BJ (cell line): ENCODE data around the gene IWS1. TPM values are rescaled to one million over a fixed set of nuclear protein-coding genes. Genes with fewer than 3 reads are reported as not detected.

Experiments
- CTCF ChIA-PET: fragments of 350-600 bp; formaldehyde crosslinking; extraction: SDS; loops from one replicate; lab custom pipeline; 2021; ENCODE audit warnings: antibody characterized with exemption, inconsistent platforms; lab: Yijun Ruan, JAX
- POLR2A ChIA-PET: fragments of 300-600 bp; sonication (Branson Sonifier 250); formaldehyde crosslinking; extraction: SDS; loops from one replicate; lab custom pipeline; 2021; ENCODE audit warnings: antibody characterized with exemption; lab: Charles Lee
- DNase-seq: peaks from one replicate; pipeline ENCODE4 v3.0.0-alpha.2; 2011; ENCODE audit warnings: low read depth
- H3K27me3 ChIP-seq: 2 replicates; pipeline ENCODE4 v1.6.0; 2011; ENCODE audit warnings: low read length; ENCODE audit not compliant: control insufficient read depth, insufficient read depth
- H3K36me3 ChIP-seq: 2 replicates; pipeline ENCODE4 v1.5.1; 2011; ENCODE audit warnings: low read length; ENCODE audit not compliant: control insufficient read depth, insufficient read depth
- H3K4me3 ChIP-seq: 2 replicates; pipeline ENCODE4 v1.5.1; 2011; ENCODE audit warnings: low read depth, mild to moderate bottlenecking, control low read depth, low read length
- CTCF ChIP-seq: IDR thresholded peaks from 2 replicates; pipeline ENCODE4 v1.5.1; 2011; ENCODE audit warnings: low read depth, mild to moderate bottlenecking, control low read depth, inconsistent platforms, low read length, moderate library complexity; ENCODE audit not compliant: insufficient read depth
- polyA plus RNA-seq: library from polyadenylated mRNA; depleted of rRNA; stranded (reverse); fragments of >200 nt; gene quantifications from 2 replicates; pipeline ENCODE4 v1.2.3, GENCODE V29; 2011; rRNA removed
- small RNA-seq: library from RNA; depleted of rRNA; stranded (forward); fragments of <200 nt; gene quantifications from one replicate; pipeline ENCODE3, GENCODE V24; 2012; ENCODE audit warnings: low replicate concordance, low read depth; ENCODE audit not compliant: insufficient read length

IWS1 gene
- polyA plus RNA-seq, 1 experiment = 23.9 TPM

- CTCF ChIA-PET = interaction anchor here (1.3 kb wide), 1 partner anchor 10 kb away, joined by 3 read pairs; no protein-coding TSS in a partner anchor
- H3K27me3 ChIP-seq = no peaks in the 10 kb centered on the region; the same call in 1 of the 2 replicates
- POLR2A ChIA-PET = no interaction called here
- H3K4me3 ChIP-seq = no peak overlapping the region
- no peaks in the 10 kb centered on the region for H3K36me3 ChIP-seq
- no peak for DNase-seq
- TF ChIP-seq CTCF = no peak
These were observed 89.2 kb downstream of the IWS1 start for GRCh38 chr2:127437056-127437455.

- H3K36me3 ChIP-seq = no peaks in the 10 kb centered on the region
- ChIA-PET POLR2A (no interaction called here), CTCF (interaction anchor here (0.6 to 2.2 kb wide), 3 partner anchors 10 to 295 kb away, joined by 3 to 8 read pairs (median 3); no protein-coding TSS in a partner anchor)
- H3K4me3 ChIP-seq = no peak overlapping the region
- DNase-seq = no peak
- H3K27me3 ChIP-seq = no peaks in the 10 kb centered on the region; the same call in 1 of the 2 replicates
- no peak for TF ChIP-seq CTCF
These were observed 91.8 kb downstream of the IWS1 start for GRCh38 chr2:127434515-127434914.

- CTCF ChIA-PET = interaction anchor here (0.9 kb wide), 1 partner anchor 48 kb away, joined by 3 read pairs; no protein-coding TSS in a partner anchor
These were observed 94.8 kb downstream of the IWS1 start for GRCh38 chr2:127431408-127432023.

More at GRCh38 chr2:127431408-127432023, 94.8 kb downstream of the IWS1 start:
- Histone ChIP-seq H3K36me3 (no peaks in the 10 kb centered on the region), H3K27me3 (no peaks in the 10 kb centered on the region; the same call in 1 of the 2 replicates), H3K4me3 (no peak overlapping the region)
- POLR2A ChIA-PET = no interaction called here
- DNase-seq = no peak
- TF ChIP-seq CTCF = no peak

Small RNA genes lying within 50 kb of the gene (small RNA-seq; reads per million reads assigned to genes)
- not detected for gene RNU4-48P

Other genes with a start within 250 kb of the IWS1 start
- 46.0 and 48.5 TPM in 2 replicates for gene ERCC3, start 232.3 kb downstream of the IWS1 start, polyA plus RNA-seq
- 10.9 and 18.6 TPM in 2 replicates for gene MAP3K2, start 138.5 kb downstream of the IWS1 start, polyA plus RNA-seq
- 0.11 TPM in 1 of 2 replicates, not detected in the other for gene PROC, start 108.1 kb downstream of the IWS1 start, polyA plus RNA-seq
- gene MYO7B, start 9.2 kb upstream of the IWS1 start, polyA plus RNA-seq = 0.07 and 0.36 TPM in 2 replicates
- gene GPR17, start 119.7 kb upstream of the IWS1 start, polyA plus RNA-seq = not detected in 2 replicates
- gene LIMS2, start 149.0 kb upstream of the IWS1 start, polyA plus RNA-seq = 33.2 and 46.1 TPM in 2 replicates
- 3.5 and 4.4 TPM in 2 replicates for gene SFT2D3, start 175.0 kb upstream of the IWS1 start, polyA plus RNA-seq